ENCODE data around the gene C7orf57.

DNA sequence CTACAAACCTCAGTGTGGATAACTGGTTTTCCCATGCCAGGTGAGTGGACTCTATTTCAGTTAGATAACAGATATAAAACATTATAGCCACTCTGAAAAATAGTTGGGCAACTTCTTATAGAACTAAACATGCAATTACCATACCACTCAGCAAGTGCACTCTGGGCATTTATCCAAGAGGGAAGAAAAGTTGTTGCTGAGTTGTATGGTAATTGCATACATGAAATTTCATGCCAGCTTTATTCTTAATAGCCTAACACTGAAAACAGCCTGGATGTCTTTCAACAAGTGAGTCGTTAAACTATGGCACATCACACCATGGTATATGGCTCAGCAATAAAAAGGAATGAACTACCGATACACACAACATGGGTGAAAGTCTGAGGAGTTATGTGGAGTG, 43.1 kb downstream of the C7orf57 start:
- TF ChIP-seq, protein P1, sequence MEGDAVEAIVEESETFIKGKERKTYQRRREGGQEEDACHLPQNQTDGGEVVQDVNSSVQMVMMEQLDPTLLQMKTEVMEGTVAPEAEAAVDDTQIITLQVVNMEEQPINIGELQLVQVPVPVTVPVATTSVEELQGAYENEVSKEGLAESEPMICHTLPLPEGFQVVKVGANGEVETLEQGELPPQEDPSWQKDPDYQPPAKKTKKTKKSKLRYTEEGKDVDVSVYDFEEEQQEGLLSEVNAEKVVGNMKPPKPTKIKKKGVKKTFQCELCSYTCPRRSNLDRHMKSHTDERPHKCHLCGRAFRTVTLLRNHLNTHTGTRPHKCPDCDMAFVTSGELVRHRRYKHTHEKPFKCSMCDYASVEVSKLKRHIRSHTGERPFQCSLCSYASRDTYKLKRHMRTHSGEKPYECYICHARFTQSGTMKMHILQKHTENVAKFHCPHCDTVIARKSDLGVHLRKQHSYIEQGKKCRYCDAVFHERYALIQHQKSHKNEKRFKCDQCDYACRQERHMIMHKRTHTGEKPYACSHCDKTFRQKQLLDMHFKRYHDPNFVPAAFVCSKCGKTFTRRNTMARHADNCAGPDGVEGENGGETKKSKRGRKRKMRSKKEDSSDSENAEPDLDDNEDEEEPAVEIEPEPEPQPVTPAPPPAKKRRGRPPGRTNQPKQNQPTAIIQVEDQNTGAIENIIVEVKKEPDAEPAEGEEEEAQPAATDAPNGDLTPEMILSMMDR (IDR thresholded peaks at IDR 0.05; ENCODE audit: borderline replicate concordance, extremely low read depth, low read length, poor library complexity, severe bottlenecking): no peak
- TF ChIP-seq EZH2 (IDR thresholded peaks at IDR 0.05; ENCODE audit: borderline replicate concordance, low read depth, low read length, severe bottlenecking): no peak

Measured in DND-41 (cell line).